MM.1S (cell line): Measurements from ENCODE around the gene IFT27.

Source experiments
- CTCF ChIP-seq: fragments of 300-600 bp; sonication (generic); IDR thresholded peaks from 2 replicates; pipeline ENCODE4 v1.5.1; 2016; ENCODE audit warnings: antibody characterized with exemption, low read length, mixed read lengths
- EZH2 ChIP-seq: fragments of 300-600 bp; sonication (generic); optimal IDR thresholded peaks from 2 replicates; pipeline ENCODE3; 2017; ENCODE audit warnings: low read depth, mild to moderate bottlenecking, antibody characterized with exemption, low read length, mixed read lengths
- EZH2phosphoT487 ChIP-seq: fragments of 300-600 bp; sonication (generic); IDR thresholded peaks from 2 replicates; pipeline ENCODE4 v1.6.1; 2018; ENCODE audit warnings: antibody characterized with exemption, low read length

- no peak for TF ChIP-seq EZH2phosphoT487
- no peak for TF ChIP-seq CTCF
- no peak for TF ChIP-seq EZH2
These were observed 43.2 kb upstream of the IFT27 start for GRCh38 chr22:36819112-36819511.
